Heart left ventricle (tissue), 13 donors: ENCODE data around the gene NXPE4.

Experiments used
- CTCF ChIP-seq, 12 donors: fragments of 200-600 bp; sonication (generic) in 4 of 12; IDR thresholded peaks; one replicate each; pipeline versions ENCODE4 v1.5.0 to v1.8.0; 2018 to 2022; ENCODE audit warnings: antibody characterized with exemption in 12 of 12, mild to moderate bottlenecking in 5 of 12
- POLR2A ChIP-seq, 2 donors: fragments of 450-650 bp; IDR thresholded peaks; one replicate each; pipeline ENCODE4 v1.6.1; 2017; ENCODE audit warnings: antibody characterized with exemption in 2 of 2, mild to moderate bottlenecking in 2 of 2, moderate library complexity in 2 of 2
- donor health status: ischemic (EF 13 %, LVEDD 7.1; RV severe dilation, severe dysfunction).
- donor health status: DM: no; HTN: yes; CAD: no.
- donor health status: DM: no; HTN: no; CAD: no.
- donor health status: ischemic (EF 25% LVEDD 6.9; RV normal size, moderate dysfunction).
- donor health status: ischemic (EF 25% LVEDD 5.7; RV mildly dilated, moderate dysfunction).
- donor health status: ischemic (EF 35%, LVEDD 5.7; RV mildly dilated, moderate dysfunction).
- donor health status: nonischemic (EF 11% LVEDD 7.7; RV severe dilation, severe dysfunction).
- donor health status: DM: yes; HTN: yes; CAD: no.
- donor health status: PGD.
- donor health status: ischemic (EF 29% LVEDD 5.4; RV normal size, mild dysfunction).
- donor health status: nonischemic (EF 23%, LVEDD 6.1; RV moderate dilation, normal function).

- TF ChIP-seq CTCF (IDR thresholded peaks at IDR 0.05) (no peak), POLR2A (IDR thresholded peaks at IDR 0.05) (no peak)
Measured at GRCh38 chr11:114621072-114621471, 25.5 kb upstream of the NXPE4 start.
